ENCODE measurements around the gene POLD4.

The POLD4 gene

DNA sequence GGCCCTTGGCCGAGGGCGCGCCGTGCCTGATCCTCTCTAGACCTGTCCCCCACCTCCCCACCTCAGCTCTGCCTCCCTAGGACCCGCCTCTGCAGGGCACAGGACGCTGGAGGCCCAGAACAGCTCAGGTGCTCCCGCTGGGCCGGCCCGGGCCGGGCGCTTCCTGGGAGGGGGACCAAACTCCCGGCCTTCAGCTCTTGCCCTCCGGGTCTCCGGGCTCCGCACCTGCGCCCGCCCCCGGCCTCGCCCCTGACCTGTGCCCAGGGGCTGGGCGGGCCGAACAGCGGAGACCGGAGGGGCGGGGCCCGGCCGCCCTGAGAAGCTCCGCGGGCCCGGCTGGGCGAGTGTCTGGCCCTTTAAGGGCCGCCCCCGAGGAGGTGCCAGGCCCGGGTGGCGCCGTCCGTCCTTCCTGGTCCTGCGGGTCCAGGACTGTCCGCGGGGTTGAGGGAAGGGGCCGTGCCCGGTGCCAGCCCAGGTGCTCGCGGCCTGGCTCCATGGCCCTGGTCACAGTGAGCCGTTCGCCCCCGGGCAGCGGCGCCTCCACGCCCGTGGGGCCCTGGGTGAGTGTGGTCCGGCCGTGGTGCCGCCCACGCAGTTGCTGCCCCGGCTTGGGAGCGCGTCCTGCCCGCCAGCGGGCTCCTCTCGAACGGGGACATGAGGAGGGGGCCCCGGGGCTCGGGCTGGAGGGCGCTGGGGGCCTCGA, 50.1 kb downstream of the POLD4 start, which contains the start of gene SSH3:
SSH3 (plus strand) TSS at position 399 of the 703 bp plus-strand sequence; CDS start at position 495, 96 bp downstream.
- DNase-seq = peak; percentile 90

DNA sequence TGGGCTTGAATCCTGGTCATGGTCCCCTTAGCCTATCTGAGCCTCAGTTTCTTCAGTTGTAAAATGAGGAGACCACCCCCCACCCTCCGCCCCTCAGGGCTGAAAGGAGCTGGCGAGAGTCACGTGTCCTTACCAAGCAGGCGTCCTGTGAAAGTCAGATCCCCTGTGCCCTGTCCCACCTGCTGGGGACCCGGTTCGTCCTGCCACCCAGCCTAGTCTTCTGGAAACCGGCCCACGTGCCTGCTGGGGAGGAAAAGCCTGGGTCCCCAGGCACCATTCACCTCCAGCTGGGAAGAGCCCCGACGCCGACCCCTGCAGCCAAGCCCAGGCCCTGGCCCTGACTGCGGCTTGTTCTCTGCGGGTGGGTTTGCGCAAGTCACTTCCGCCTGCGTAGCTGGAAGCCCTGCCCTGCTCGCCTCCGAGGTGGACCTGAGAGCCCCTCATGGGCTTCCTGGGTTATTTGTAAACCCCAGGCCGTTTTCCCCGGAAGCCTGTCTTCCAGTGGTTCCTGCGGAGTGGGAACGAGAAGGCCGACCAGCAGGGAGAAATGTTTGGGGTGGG, 50.7 kb downstream of the POLD4 start:
- DNase-seq = peak; percentile 52

GRCh38 chr11:67301951-67302516, 51.3 kb downstream of the POLD4 start:
- DNase-seq = peak; percentile 67

DNA sequence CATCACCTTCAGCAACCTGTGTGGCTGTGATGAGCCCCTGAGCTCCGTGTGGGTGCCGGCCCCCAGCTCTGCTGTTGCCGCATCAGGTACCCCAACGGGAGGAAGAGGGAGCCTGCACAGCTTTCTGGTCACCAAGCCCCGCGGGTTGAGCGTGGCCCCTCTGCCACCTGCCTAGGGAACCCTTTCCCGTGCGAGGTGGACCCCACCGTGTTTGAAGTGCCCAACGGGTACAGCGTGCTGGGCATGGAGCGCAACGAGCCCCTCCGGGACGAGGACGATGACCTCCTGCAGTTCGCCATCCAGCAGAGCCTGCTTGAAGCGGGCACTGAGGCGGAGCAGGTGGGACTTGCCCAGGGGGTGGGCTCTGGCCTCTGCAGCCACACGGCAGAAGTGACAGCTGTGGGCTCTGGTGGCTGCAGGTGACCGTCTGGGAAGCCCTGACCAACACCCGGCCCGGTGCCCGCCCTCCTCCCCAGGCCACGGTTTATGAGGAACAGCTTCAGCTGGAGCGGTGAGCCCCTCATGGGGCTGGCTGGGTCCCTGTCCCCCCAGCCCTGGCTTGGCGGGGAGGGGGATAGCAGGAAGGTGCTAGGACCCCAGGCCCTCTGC, 51.9 kb downstream of the POLD4 start:
- DNase-seq = no peak
